Coronary artery (tissue), 2 donors: ENCODE measurements around the gene STMN1.

Source experiments
- DNase-seq: peaks from one replicate; pipeline ENCODE4 v3.0.0-alpha.2; 2017; ENCODE audit warnings: low spot score
- H3K27ac ChIP-seq, 2 donors: fragments of 200-600 bp; sonication (generic); one replicate each; pipeline ENCODE4 v1.5.1; 2016 to 2019
- H3K4me3 ChIP-seq: fragments of 200-600 bp; sonication (generic); 2 replicates; pipeline ENCODE4 v1.5.1; 2016; ENCODE audit warnings: mild to moderate bottlenecking, moderate library complexity
- CTCF ChIP-seq: fragments of 200-600 bp; sonication (generic); IDR thresholded peaks from one replicate; pipeline ENCODE4 v1.5.1; 2019; ENCODE audit warnings: antibody characterized with exemption

The STMN1 gene

GRCh38 chr1:25917996-25918395, 11.8 kb upstream of the STMN1 start:
- H3K4me3 ChIP-seq, result no peak overlapping the region
- H3K27ac ChIP-seq, result no peak overlapping the region
- no peak for TF ChIP-seq CTCF
- DNase-seq, result no peak

GRCh38 chr1:25916460-25916859, 10.2 kb upstream of the STMN1 start:
- Histone ChIP-seq H3K27ac (no peak overlapping the region), H3K4me3 (no peak overlapping the region)
- no peak for TF ChIP-seq CTCF
- DNase-seq, result no peak

GRCh38 chr1:25914074-25914995, 8.1 kb upstream of the STMN1 start:
- no peak for DNase-seq
- H3K27ac ChIP-seq, result no peak overlapping the region
- no peak for TF ChIP-seq CTCF
- no peak overlapping the region for H3K4me3 ChIP-seq

GRCh38 chr1:25913206-25913605, 7.0 kb upstream of the STMN1 start:
- no peak for DNase-seq
- Histone ChIP-seq H3K27ac (no peak overlapping the region), H3K4me3 (no peak overlapping the region)
- TF ChIP-seq CTCF, result no peak

GRCh38 chr1:25912076-25912831, 6.0 kb upstream of the STMN1 start:
- no peak overlapping the region for H3K27ac ChIP-seq
- H3K4me3 ChIP-seq, result no peak overlapping the region
- no peak for TF ChIP-seq CTCF
- DNase-seq, result no peak

- no peak for DNase-seq
- no peak for TF ChIP-seq CTCF
- no peak overlapping the region for H3K4me3 ChIP-seq
- no peak overlapping the region for H3K27ac ChIP-seq
Observed at GRCh38 chr1:25911162-25911561, 4.9 kb upstream of the STMN1 start.
